Nephron (organoid): ENCODE data around the gene CTNND1.
"Not testable (repeated sequence)": the region's sequence is repeated elsewhere in the genome, so short reads cannot be mapped to it uniquely, and the experiment has no call there.

ENCODE experiments used
- H3K27ac Mint-ChIP-seq, 3 experiments: 2 replicates each; pipeline ENCODE4 v1.8.0; 2020; ENCODE audit warnings: mixed read lengths in 3 of 3, mild to moderate bottlenecking in 2 of 3, moderate library complexity in 1 of 3
- H3K27me3 Mint-ChIP-seq: 2 replicates; pipeline ENCODE4 v1.8.0; 2021; ENCODE audit warnings: low read depth, mild to moderate bottlenecking, moderate library complexity, mixed read lengths
- H3K36me3 Mint-ChIP-seq: 2 replicates; pipeline ENCODE4 v1.8.0; 2020; ENCODE audit warnings: low read depth, mixed read lengths
- H3K4me1 Mint-ChIP-seq: 2 replicates; pipeline ENCODE4 v1.8.0; 2020; ENCODE audit warnings: mixed read lengths
- H3K4me3 Mint-ChIP-seq, 3 experiments: 2 replicates each; pipeline ENCODE4 v1.8.0; 2020; ENCODE audit warnings: mild to moderate bottlenecking in 3 of 3, mixed read lengths in 3 of 3, moderate library complexity in 2 of 3
- H3K9me3 Mint-ChIP-seq: 2 replicates; pipeline ENCODE4 v1.8.0; 2020; ENCODE audit warnings: mixed read lengths
- TF ChIP-seq, protein P1 (sequence below), 3 experiments: fragments of 200-600 bp; sonication (generic); IDR thresholded peaks; one replicate each; pipeline ENCODE4 v1.5.0; 2021; ENCODE audit warnings: antibody characterized with exemption in 3 of 3; ENCODE audit not compliant: unreplicated experiment in 3 of 3

CTNND1 gene

DNA sequence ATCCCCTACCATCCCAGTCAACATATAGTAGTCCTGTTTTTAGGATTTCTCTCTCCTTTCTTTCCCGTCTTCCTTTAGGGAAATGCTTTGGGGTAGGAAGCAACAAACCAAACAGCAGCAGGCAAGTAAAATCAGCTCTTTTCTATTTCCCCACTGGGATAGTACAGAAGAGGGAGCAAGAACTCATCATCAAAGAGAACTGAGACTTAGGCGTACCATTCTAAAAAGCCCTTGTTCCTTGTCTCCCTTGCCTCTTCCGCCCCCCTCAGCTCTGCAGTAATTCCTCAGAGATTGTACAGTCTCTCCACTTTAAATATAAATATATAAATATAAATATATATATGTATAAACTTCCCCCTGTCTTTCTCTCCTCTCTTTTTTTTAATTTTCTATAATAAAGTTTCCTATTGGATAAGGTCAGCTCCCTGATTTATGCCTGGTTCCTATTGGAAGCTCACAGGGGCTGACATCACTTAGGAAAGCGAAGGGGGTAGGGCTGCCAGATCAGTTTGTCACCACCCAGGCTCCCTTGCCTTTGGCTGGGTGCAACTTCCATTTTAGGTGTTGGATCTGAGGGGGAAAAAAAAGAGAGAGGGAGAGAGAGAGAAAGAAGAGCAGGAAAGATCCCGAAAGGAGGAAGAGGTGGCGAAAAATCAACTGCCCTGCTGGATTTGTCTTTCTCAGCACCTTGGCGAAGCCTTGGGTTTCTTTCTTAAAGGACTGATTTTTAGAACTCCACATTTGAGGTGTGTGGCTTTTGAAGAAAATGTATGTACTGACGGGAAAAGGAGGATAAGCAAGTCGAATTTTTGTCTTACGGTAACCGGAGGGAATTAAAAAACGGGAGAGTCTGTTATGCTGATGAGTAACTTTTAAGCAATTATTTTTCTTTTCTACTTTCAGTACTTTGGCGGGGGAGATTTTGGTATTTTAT lies at the start of gene CTNND1:
TSS of gene CTNND1 (plus strand) at position 502 of the 934 bp plus-strand sequence. CDS start 29,677 bp downstream, outside the sequence.
- peaks cover 5% of the 10 kb centered on the region for H3K36me3 Mint-ChIP-seq
- TF ChIP-seq, protein P1, sequence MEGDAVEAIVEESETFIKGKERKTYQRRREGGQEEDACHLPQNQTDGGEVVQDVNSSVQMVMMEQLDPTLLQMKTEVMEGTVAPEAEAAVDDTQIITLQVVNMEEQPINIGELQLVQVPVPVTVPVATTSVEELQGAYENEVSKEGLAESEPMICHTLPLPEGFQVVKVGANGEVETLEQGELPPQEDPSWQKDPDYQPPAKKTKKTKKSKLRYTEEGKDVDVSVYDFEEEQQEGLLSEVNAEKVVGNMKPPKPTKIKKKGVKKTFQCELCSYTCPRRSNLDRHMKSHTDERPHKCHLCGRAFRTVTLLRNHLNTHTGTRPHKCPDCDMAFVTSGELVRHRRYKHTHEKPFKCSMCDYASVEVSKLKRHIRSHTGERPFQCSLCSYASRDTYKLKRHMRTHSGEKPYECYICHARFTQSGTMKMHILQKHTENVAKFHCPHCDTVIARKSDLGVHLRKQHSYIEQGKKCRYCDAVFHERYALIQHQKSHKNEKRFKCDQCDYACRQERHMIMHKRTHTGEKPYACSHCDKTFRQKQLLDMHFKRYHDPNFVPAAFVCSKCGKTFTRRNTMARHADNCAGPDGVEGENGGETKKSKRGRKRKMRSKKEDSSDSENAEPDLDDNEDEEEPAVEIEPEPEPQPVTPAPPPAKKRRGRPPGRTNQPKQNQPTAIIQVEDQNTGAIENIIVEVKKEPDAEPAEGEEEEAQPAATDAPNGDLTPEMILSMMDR (IDR thresholded peaks at IDR 0.05; ENCODE audit: unreplicated experiment in 3 of 3) = no peak
- H3K27me3 Mint-ChIP-seq = no peaks in the 10 kb centered on the region
- H3K27ac Mint-ChIP-seq = peak within 1 kb of the TSS; percentile 99 to 100 (median 99)
- H3K9me3 Mint-ChIP-seq = no peaks in the 10 kb centered on the region
- peaks cover 28% of the 10 kb centered on the region for H3K4me1 Mint-ChIP-seq
- peak within 1 kb of the TSS; percentile 94 to 99 (median 97) for H3K4me3 Mint-ChIP-seq

- TF ChIP-seq, protein P1 (IDR thresholded peaks at IDR 0.05; ENCODE audit: unreplicated experiment in 3 of 3) = no peak
- Mint-ChIP-seq H3K9me3 (peaks cover 5% of the 10 kb centered on the region), H3K27me3 (no peaks in the 10 kb centered on the region), H3K27ac (peak within 1 kb of the TSS; percentile 84 to 95 (median 86)), H3K4me3 (peak within 1 kb of the TSS; percentile 93 to 95 (median 94)), H3K4me1 (peaks cover 26% of the 10 kb centered on the region), H3K36me3 (peaks cover 41% of the 10 kb centered on the region)
Observed at GRCh38 chr11:57712256-57713150, 49.1 kb upstream of the CTNND1 start, which contains the start of gene TMX2. TMX2 (plus strand) TSS chr11:57712593; CDS start chr11:57712619, 26 bp downstream.

GRCh38 chr11:57713835-57714234 lies 47.8 kb upstream of the CTNND1 start:
- H3K4me3 Mint-ChIP-seq = peak overlapping the region; percentile 93 to 95 (median 94)
- H3K27ac Mint-ChIP-seq = no peak overlapping the region

GRCh38 chr11:57716726-57717125 lies 44.9 kb upstream of the CTNND1 start:
- H3K4me3 Mint-ChIP-seq, H3K9me3 Mint-ChIP-seq, H3K27ac Mint-ChIP-seq, H3K27me3 Mint-ChIP-seq: not testable (repeated sequence)
- peaks cover 22% of the 10 kb centered on the region for H3K4me1 Mint-ChIP-seq
- H3K36me3 Mint-ChIP-seq = peaks cover 50% of the 10 kb centered on the region

More at GRCh38 chr11:57713835-57714234, 47.8 kb upstream of the CTNND1 start:
- no peaks in the 10 kb centered on the region for H3K27me3 Mint-ChIP-seq
- TF ChIP-seq, protein P1 (IDR thresholded peaks at IDR 0.05; ENCODE audit: unreplicated experiment in 3 of 3) = no peak
- H3K4me1 Mint-ChIP-seq = peaks cover 26% of the 10 kb centered on the region
- H3K36me3 Mint-ChIP-seq = peaks cover 46% of the 10 kb centered on the region
- peaks cover 9% of the 10 kb centered on the region for H3K9me3 Mint-ChIP-seq

DNA sequence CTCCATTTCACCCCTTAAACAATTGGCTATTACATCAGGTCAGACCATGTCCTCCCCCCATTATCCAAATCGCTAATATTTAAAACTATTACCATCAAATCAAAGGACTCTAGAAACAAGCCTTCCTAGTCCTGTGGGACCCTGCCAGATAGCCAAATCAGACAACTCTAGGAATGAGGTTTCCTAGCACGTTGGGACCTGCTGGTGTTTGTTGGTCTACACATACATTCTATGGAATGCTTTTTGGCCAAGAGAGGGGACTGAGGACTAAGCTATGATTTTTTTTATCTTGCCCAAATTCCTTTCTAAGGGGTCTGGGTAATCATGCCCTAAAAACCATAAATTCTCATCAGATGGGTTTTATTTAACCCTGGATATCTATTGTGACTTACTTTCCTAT lies 34.4 kb upstream of the CTNND1 start:
- Mint-ChIP-seq H3K27me3 (no peaks in the 10 kb centered on the region), H3K36me3 (peaks cover 9% of the 10 kb centered on the region), H3K4me3 (no peak overlapping the region), H3K9me3 (no peaks in the 10 kb centered on the region), H3K4me1 (no peaks in the 10 kb centered on the region), H3K27ac (no peak overlapping the region)
- TF ChIP-seq, protein P1 (IDR thresholded peaks at IDR 0.05; ENCODE audit: unreplicated experiment in 3 of 3) = no peak

GRCh38 chr11:57728829-57729228 lies 32.8 kb upstream of the CTNND1 start:
- Mint-ChIP-seq H3K4me1 (no peaks in the 10 kb centered on the region), H3K27me3 (no peaks in the 10 kb centered on the region), H3K27ac (no peak overlapping the region), H3K36me3 (peaks cover 9% of the 10 kb centered on the region), H3K9me3 (no peaks in the 10 kb centered on the region), H3K4me3 (no peak overlapping the region)
- TF ChIP-seq, protein P1 (IDR thresholded peaks at IDR 0.05; ENCODE audit: unreplicated experiment in 3 of 3) = no peak
